Spinal cord (tissue), 10 donors: Measurements from ENCODE around the gene COP1. TPM values are rescaled to one million over a fixed set of nuclear protein-coding genes. Genes with fewer than 3 reads are reported as not detected.
"Not testable (repeated sequence)": the region's sequence is repeated elsewhere in the genome, so short reads cannot be mapped to it uniquely, and the experiment has no call there.

Experiments used
- DNase-seq, 6 donors: peaks; one replicate each; pipeline versions ENCODE4 v3.0.0 to v3.0.0-alpha.2; 2013 to 2015; ENCODE audit warnings: low spot score in 6 of 6, low read depth in 4 of 6
- H3K27ac ChIP-seq: one replicate; pipeline ENCODE4 v1.5.1; 2013; ENCODE audit warnings: low read depth, low read length, control low read depth
- H3K27me3 ChIP-seq: one replicate; pipeline ENCODE4 v1.6.1; 2013; ENCODE audit warnings: low read length; ENCODE audit not compliant: control insufficient read depth, insufficient read depth
- H3K36me3 ChIP-seq: one replicate; pipeline ENCODE4 v1.6.1; 2013; ENCODE audit warnings: low read length; ENCODE audit not compliant: control insufficient read depth, insufficient read depth
- H3K4me1 ChIP-seq: one replicate; pipeline ENCODE4 v1.6.1; 2013; ENCODE audit warnings: low read length; ENCODE audit not compliant: control insufficient read depth, insufficient read depth
- H3K4me3 ChIP-seq: one replicate; pipeline ENCODE4 v1.5.1; 2013; ENCODE audit warnings: low read depth, low read length, control low read depth
- H3K9me3 ChIP-seq: one replicate; pipeline ENCODE4 v1.6.1; 2013; ENCODE audit warnings: low read length; ENCODE audit not compliant: control insufficient read depth, insufficient read depth
- WGBS: methylation state at CpG from one replicate; pipeline ENCODE4 v1.1.5; 2013; ENCODE audit warnings: missing lambda C conversion rate; ENCODE audit not compliant: insufficient coverage; 5-methylcytosine and 5-hydroxymethylcytosine counted together
- long read RNA-seq, 4 donors: transcript quantifications; one replicate each; lab custom pipeline, GENCODE V29; 2026
- polyA plus RNA-seq, 2 donors: library from polyadenylated mRNA; unstranded; fragments of 120-200 nt; gene quantifications; one replicate each; pipeline ENCODE4 v1.2.1, GENCODE V29; 2013; ENCODE audit not compliant: insufficient read length in 2 of 2
- total RNA-seq, 2 donors: library from RNA; depleted of rRNA in 1 of 2; stranded (reverse); fragments of 120-200 nt in 1 of 2; fragments of >200 nt in 1 of 2; gene quantifications; one replicate each; pipeline versions ENCODE4 v1.2.3 to v1.2.4, GENCODE V29; 2013 to 2014
- donor health status: healthy.

The COP1 gene
- total RNA-seq: 10 to 100 TPM; 51.6 to 70.6 TPM
- polyA plus RNA-seq: 10 to 100 TPM; 55.6 to 64.2 TPM
- long read RNA-seq, donor 1, transcript COP1-208 (2 exons, 450 nt): major isoform, 9 of 41 reads
- long read RNA-seq, donor 1, partial matches to known transcripts: 28 of 41 reads
- long read RNA-seq, donor 1, other reads (novel, unspliced or antisense): 0 of 41 reads
- long read RNA-seq, donor 2, transcript COP1-204 (20 exons, 3,033 nt): major isoform, 5 of 8 reads
- long read RNA-seq, donor 2, partial matches to known transcripts: 0 of 8 reads
- long read RNA-seq, donor 2, other reads (novel, unspliced or antisense): 0 of 8 reads
- long read RNA-seq, donor 3, partial matches to known transcripts: 0 of 3 reads
- long read RNA-seq, donor 3, other reads (novel, unspliced or antisense): 0 of 3 reads
- long read RNA-seq, donor 4, transcript COP1-208 (2 exons, 450 nt): major isoform, 8 of 24 reads
- long read RNA-seq, donor 4, partial matches to known transcripts: 13 of 24 reads
- long read RNA-seq, donor 4, other reads (novel, unspliced or antisense): 0 of 24 reads

- WGBS: 0% methylated on average over 81 of the region's 92 CpGs
- Histone ChIP-seq H3K36me3 (no peaks in the 10 kb centered on the region), H3K9me3 (no peaks in the 10 kb centered on the region), H3K27ac (peak within 1 kb of the TSS; percentile 93), H3K4me3 (peak within 1 kb of the TSS; percentile 92), H3K4me1 (peaks cover 10% of the 10 kb centered on the region), H3K27me3 (no peaks in the 10 kb centered on the region)
- peak; percentile 85 to 99 (median 96) for DNase-seq
Observed at GRCh38 chr1:176206961-176207902, at the start of gene COP1. Gene COP1, minus strand, starts transcription at chr1:176207286. Its CDS starts 308 bp downstream, at chr1:176206978.

- 93% methylated on average over 4 of the region's 4 CpGs for WGBS
- DNase-seq: no peak
- no peaks in the 10 kb centered on the region for H3K36me3 ChIP-seq
- H3K27me3 ChIP-seq: no peaks in the 10 kb centered on the region
- no peak overlapping the region for H3K27ac ChIP-seq
- no peak overlapping the region for H3K4me3 ChIP-seq
- H3K4me1 ChIP-seq: no peaks in the 10 kb centered on the region
- H3K9me3 ChIP-seq: no peaks in the 10 kb centered on the region
Observed at GRCh38 chr1:176252191-176252590, 45.1 kb upstream of the COP1 start.

- Histone ChIP-seq H3K4me1 (no peaks in the 10 kb centered on the region), H3K27ac (no peak overlapping the region), H3K9me3 (no peaks in the 10 kb centered on the region), H3K27me3 (no peaks in the 10 kb centered on the region), H3K4me3 (no peak overlapping the region), H3K36me3 (no peaks in the 10 kb centered on the region)
- no peak for DNase-seq
- WGBS: no CpG with 5 or more reads among the region's 2 CpGs
Observed at GRCh38 chr1:176244851-176245250, 37.8 kb upstream of the COP1 start.

- no CpG with 5 or more reads among the region's 2 CpGs for WGBS
- Histone ChIP-seq H3K9me3 (no peaks in the 10 kb centered on the region), H3K4me3 (no peak overlapping the region), H3K4me1 (no peaks in the 10 kb centered on the region), H3K27me3 (no peaks in the 10 kb centered on the region), H3K27ac (no peak overlapping the region), H3K36me3 (no peaks in the 10 kb centered on the region)
- DNase-seq: no peak
Observed at GRCh38 chr1:176243746-176244145, 36.7 kb upstream of the COP1 start.

- Histone ChIP-seq H3K27ac (no peak overlapping the region), H3K27me3 (no peaks in the 10 kb centered on the region), H3K36me3 (no peaks in the 10 kb centered on the region), H3K9me3 (no peaks in the 10 kb centered on the region), H3K4me3 (no peak overlapping the region), H3K4me1 (no peaks in the 10 kb centered on the region)
- whole genome bisulfite sequencing: 43% methylated on average over 1 of the region's 2 CpGs
- DNase-seq: no peak
Observed at GRCh38 chr1:176241385-176242015, 34.4 kb upstream of the COP1 start.

GRCh38 chr1:176233657-176234056, 26.6 kb upstream of the COP1 start:
- not testable (repeated sequence) for DNase-seq, H3K9me3 ChIP-seq, H3K4me3 ChIP-seq, H3K27ac ChIP-seq, H3K36me3 ChIP-seq, H3K4me1 ChIP-seq, H3K27me3 ChIP-seq
- no CpG with 5 or more reads among the region's 3 CpGs for WGBS

GRCh38 chr1:176227579-176227978, 20.5 kb upstream of the COP1 start:
- WGBS: 100% methylated on average over 1 of the region's 3 CpGs
- no peaks in the 10 kb centered on the region for H3K27me3 ChIP-seq
- H3K9me3 ChIP-seq: no peaks in the 10 kb centered on the region
- DNase-seq: no peak
- H3K4me3 ChIP-seq: no peak overlapping the region
- no peaks in the 10 kb centered on the region for H3K36me3 ChIP-seq
- no peaks in the 10 kb centered on the region for H3K4me1 ChIP-seq
- no peak overlapping the region for H3K27ac ChIP-seq

GRCh38 chr1:176225911-176226310, 18.8 kb upstream of the COP1 start:
- DNase-seq: peak in 1 of 6 donors; percentile 8
- Histone ChIP-seq H3K27me3 (no peaks in the 10 kb centered on the region), H3K36me3 (no peaks in the 10 kb centered on the region), H3K27ac (no peak overlapping the region), H3K9me3 (no peaks in the 10 kb centered on the region), H3K4me1 (no peaks in the 10 kb centered on the region), H3K4me3 (no peak overlapping the region)
- WGBS: 100% methylated on average over 1 of the region's 2 CpGs

GRCh38 chr1:176225479-176225875, 18.4 kb upstream of the COP1 start:
- H3K4me3 ChIP-seq: no peak overlapping the region
- no peaks in the 10 kb centered on the region for H3K36me3 ChIP-seq
- H3K27ac ChIP-seq: no peak overlapping the region
- no peaks in the 10 kb centered on the region for H3K9me3 ChIP-seq
- no peaks in the 10 kb centered on the region for H3K27me3 ChIP-seq
- DNase-seq: no peak
- WGBS: 71% methylated on average over 1 of the region's 1 CpG
- no peaks in the 10 kb centered on the region for H3K4me1 ChIP-seq
